Stomach (tissue), 4 donors: Measurements from ENCODE around the gene SNX20.
A peak's percentile ranks its signal among the peaks of the same experiment; 100 is the strongest.

Experiments used
- CTCF ChIP-seq, 7 experiments: fragments of 450-650 bp in 4 of 7; fragments of 200-600 bp in 3 of 7; sonication (generic) in 3 of 7; IDR thresholded peaks; one replicate each; pipeline ENCODE4 v1.5.1; 2016 to 2019; ENCODE audit warnings: antibody characterized with exemption in 7 of 7, control low read depth in 2 of 7, mild to moderate bottlenecking in 1 of 7
- POLR2A ChIP-seq, 4 donors: fragments of 450-650 bp; IDR thresholded peaks; one replicate each; pipeline ENCODE4 v1.6.1; 2016; ENCODE audit warnings: antibody characterized with exemption in 4 of 4, control low read depth in 2 of 4, mild to moderate bottlenecking in 1 of 4, moderate library complexity in 1 of 4
- POLR2AphosphoS5 ChIP-seq, 3 donors: sonication (generic); formaldehyde crosslinking; IDR thresholded peaks; one replicate each; pipeline ENCODE4 v1.6.1; 2016; ENCODE audit warnings: antibody characterized with exemption in 3 of 3

DNA sequence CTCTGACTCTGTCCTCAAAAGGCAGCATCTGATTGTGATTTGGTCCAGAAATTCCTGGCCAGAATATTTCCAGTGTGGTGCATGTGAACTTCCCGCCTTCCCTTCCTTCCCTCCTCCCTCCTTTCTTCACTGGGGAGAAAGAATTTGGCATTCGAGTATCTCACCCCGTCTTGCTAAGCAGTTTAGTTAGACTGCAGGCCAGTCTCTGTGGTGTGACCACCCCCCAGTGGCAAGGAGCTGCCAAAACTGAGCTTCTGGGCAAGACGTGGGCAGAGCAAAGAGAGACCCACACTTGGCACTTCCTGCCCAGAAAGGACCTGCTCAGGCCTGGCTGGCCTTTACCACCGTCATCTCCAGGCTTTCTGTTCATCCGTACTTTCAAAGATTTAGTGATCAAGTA lies 36.4 kb downstream of the SNX20 start:
- TF ChIP-seq POLR2A (IDR thresholded peaks at IDR 0.05), result no peak
- TF ChIP-seq CTCF (IDR thresholded peaks at IDR 0.05), result peak in 5 of 7 experiments; percentile 7 to 31 (median 21)
- TF ChIP-seq POLR2AphosphoS5 (IDR thresholded peaks at IDR 0.05), result no peak
